HG03039 (cell line): ENCODE measurements around the gene NAT14.

Experiments
- ATAC-seq: cut with Tn5 transposase; IDR thresholded peaks from one replicate; pipeline ENCODE4 v1.9.1; 2021; ENCODE audit warnings: mild to moderate bottlenecking, moderate library complexity; ENCODE audit not compliant: unreplicated experiment

The NAT14 gene

DNA sequence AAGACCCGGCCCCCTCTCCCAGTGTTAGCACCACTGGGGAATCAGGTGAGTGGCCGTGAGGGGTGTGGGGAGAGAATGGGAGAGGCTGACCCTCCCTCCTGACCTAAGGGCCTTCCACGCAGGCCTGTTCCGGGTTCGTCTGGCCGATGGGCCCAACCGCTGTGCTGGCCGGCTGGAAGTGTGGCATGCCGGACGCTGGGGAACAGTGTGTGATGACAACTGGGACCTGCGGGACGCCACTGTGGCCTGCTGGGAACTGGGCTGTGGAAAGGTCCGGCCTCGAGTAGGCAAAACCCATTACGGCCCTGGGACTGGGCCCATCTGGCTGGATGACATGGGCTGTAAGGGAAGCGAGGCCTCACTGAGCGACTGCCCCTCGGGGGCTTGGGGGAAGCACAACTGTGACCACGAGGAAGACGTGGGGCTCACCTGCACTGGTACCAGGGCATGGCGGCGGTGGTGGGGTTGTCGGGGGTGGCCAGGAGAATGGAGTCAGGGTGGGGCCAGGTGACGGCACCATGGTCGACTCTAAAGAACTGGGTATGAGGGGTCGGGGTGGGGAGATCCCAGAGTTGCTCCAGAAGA, 15.5 kb downstream of the NAT14 start:
- ATAC-seq: no peak

DNA sequence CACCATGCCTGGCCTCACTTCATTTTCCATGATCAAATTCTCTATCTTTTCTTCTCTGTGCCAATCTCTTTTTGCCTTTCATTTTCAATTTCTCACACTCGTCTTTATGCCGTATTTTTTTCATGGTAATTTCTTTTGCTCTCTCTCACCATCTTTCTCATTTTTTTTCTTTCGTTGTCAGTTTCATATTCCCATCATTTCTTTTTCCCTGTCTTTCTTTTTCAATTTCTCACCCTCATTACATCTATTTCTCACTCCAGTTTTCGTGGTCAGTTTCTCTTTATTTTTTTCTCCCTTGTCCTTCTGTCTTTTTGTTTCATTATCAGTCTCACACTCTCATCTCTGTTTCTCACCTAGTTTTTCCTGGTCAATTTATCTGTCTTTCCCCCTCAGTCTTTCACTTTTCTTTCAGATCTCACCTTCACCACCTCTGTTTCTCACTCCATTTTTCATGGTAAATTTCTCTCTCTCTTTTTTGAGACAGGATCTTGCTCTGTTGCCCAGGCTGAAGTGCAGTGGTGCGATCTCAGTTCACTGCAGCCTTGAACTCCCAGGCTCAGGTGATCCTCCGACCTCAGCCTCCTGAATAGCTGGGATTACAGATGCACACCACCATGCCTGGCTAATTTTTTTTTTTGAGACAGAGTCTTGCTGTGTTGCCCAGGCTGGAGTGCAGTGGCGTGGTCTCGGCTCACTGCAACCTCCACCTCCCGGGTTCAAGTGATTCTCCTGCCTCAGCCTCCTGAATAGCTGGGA, 17.4 kb downstream of the NAT14 start:
- no peak for ATAC-seq

DNA sequence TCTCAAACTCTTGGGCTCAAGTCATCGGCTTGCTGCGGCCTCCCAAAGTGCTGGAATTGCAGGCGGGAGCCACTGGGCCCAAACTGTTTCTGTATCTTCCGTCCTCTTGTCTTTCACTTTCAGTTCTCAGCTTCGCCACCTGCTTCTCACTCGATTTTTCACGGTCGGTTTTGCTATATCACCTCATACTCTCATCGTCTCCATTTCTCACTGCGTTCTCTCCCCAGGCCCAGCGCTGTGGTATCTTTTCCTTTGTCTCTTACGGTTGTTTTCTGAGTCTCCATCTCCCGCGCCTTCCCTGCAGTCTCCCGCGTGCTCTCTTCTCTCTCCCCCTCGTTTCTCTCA, 18.1 kb downstream of the NAT14 start:
- no peak for ATAC-seq

DNA sequence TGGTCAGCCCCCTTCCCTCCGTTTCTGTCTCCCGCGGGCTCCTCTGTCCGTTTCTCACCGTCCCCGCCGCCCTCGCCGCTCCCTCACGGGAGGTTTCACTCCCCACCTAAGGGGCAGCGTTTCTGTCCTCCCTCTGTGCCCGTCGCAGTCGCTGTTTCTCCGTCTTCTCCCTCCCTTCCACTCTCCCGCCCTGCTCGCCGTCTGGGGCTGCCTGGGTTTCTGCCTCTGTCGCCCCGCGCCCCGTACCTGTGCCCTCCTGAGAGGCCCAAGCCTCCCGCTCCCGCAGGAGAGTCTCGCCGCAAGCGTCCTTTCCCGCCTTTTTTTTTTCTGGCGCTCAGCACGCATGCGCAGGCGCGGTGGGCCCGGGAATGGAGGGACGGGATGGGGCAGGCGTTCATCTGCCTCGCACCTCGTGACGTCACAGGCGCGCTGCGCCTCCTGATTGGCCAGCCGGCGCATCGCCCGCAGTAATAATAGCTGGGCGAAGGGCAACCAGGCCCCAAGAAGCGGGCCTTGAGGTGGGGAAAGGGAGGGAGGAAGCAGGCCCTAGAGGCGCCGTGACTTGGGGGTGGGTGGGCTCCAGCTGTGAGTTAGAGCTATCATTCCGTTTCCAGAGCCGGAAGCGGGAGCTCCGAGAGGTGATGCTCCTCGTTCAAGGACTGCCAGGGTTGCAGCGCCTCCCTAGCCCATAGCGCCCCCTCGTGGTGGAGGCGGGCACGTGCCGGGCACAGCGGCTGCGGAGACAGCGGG, 18.7 kb downstream of the NAT14 start:
- ATAC-seq: peak; percentile 88

DNA sequence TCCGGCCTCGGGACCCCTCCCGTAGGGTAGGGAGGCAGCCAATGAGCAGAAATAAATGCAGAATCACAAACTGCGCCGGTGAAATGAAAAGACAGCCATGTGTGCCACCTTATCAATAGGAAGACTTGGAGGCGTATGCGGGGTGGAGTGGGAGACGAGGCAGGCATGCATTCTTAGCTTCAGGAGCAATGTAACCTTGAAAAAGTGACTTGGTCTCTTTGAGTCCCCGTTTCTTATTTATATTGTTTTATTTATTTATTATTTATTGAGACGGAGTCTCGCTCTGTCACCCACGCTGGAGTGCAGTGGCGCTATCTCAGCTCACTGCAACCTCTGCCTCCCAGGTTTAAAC, 19.2 kb downstream of the NAT14 start:
- no peak for ATAC-seq

DNA sequence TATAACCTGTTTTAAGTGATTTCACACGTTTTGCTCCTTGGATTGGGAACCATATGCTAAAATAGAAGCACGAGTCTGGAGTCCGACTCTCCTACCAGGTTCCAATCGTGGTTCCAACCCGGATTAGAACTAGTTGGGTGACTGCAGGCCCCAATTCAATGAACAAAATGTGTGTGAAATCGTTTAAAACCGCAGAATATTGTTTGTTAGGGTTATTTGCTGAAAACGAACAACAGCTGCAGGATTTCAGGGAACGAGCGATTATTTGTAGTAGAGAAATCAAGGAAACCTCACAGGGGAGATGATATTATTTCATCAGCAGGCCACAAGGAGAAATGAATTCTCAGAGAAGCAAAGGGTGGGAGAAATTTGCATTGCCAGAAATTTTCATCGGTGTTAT, 20.0 kb downstream of the NAT14 start:
- ATAC-seq: no peak

DNA sequence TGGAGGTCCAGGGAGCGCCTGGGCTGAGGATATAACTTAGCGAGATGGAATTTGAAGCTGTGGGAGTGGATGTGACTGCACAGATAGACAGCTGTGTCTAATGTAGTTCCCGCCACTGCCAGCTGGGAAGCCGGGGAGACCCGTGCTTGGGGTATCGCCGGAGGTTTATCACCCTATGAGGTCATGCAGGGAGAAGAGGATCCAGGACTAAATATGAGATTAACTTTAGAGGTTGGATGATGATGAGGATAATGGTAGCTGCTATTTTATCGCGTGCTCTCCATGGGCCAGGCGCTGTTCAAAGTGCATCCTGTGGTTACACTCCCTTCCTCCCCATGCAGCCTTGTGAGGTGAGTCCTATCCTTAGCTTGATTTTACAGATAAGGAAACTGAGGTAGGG, 23.1 kb downstream of the NAT14 start:
- ATAC-seq: no peak

DNA sequence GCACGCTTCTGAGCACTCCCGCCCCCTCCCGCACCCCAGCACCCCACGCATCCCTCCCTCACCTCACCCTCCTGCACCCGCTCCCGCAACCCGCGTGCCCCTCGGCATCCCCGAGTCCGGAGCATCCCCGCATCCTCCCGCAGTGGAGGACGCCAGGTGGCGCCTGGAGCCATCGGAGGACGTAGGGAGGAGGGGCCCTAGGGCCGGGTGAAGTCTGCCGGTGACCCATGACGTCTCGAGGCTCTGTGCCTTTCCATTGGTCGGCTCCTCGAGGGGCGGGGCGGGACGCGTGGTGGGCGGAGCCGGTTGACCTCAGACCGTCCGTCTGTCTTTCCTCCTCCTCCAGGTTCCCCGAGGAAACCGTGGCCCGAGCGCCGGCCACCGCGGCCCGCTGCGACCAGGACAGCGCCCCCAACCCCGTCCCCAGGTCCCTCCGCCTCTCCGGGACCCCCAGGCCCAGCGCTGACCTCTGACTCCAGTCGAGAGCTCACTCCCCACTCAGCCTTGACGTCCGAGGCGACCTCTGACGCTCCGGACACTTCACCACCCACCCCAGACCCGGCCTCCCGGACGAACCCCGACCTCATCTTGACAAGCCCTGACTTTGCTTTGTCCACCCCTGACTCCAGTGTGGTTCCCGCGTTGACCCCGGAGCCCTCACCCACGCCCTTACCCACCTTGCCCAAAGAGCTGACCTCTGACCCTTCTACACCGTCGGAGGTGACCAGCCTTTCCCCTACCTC, 32.1 kb downstream of the NAT14 start:
- ATAC-seq: peak; percentile 94

DNA sequence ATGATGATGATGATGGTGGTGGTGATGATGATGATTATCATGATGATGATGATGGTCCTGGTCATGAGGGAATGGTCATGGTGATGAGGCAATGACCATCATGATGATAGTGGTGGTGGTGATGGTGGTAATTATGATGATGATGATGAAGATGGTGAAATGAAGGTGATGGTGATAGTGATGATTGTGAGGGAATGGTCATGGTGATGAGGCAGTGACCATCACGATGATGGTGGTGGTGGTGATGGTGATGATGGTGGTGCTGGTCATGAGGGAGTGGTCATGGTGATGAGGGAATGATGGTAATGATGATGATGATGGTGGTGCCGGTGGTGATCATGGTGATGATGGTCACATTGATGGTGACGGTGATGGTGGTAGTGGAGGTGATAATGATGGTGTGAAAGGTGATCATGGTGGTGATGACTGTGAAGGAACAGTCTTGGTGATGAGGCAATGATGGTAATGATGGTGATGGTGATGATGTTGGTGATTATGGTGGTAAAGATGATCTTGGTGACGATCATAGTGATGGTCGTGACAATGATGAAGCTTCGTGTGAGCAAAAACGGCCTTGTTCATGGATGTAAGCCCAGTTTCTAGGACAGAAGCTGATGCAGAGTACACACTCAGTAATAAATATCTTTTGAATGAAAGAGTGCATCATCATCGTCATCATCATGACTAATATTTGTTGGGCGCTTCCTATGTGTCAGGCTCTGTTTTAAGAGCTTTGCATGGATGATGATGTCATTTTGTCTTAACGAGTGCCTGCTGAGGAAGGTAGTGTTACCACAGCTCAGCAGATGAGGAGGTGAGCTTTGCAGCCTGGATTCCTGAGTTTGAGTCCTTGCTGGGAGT, 34.7 kb downstream of the NAT14 start:
- ATAC-seq: no peak

DNA sequence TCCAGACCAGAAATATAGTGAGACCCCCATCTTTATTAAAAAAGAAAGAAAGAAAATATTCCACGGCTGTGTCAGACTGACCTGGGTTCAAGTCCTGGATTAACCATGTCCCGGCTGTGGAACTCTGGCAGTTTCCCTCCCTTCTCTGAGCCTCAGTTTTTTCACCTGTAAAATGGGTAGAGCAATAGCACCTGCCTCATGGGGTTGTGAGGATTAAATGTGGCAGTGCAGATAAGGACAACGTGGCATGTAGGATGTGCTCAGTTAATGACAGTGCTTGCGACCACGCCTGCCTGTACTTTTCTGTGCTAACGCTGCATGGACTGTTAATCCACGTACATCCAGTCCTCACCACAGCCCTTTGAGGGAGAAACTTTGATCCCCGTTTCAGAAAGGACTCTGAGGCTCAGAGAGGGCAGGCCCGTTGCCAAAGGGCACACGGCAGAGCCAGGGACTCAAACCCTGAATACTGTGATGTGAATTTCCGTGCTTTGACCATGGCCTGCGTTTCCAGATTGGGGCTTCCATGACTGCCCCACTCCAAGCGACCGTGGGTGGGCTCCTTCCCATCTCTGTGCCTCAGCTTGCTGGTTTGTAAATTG, 35.8 kb downstream of the NAT14 start:
- no peak for ATAC-seq

DNA sequence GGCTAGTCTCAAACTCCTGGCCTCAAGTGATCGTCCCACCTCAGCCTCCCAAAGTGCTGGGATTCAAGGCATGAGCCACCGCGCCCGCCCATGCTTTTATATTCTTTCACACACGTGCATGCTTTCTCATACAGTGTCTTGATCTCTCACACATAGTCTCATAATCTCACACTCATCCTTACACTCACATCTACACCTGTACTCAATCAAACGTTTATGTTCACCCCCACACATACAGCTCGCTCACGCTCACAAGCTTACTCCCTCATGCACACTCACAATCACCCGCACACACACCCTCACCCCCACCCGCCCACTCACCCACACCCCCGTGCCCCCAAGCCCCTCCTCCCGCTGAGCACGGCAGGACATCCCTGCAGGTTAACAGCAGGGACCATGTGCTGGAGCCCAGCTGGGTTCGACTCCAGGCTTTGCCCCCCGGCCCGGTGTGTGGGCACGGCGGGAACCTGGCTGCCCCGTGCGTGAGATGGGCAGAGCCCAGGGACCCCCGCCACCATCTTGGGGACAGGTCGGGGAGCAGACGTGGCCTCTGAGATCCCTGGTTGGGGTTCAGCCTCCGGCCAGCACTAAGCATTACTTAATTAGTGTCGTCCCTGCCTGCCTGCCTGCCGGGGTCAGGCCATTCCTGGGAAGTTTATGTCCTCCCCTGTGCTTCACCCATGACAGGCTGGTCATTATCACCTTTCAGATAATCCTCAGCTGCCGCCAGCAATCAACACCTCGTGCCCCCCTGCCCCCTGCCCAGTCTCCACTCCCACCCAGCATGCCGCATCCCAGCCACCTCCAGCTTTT, 40.5 kb downstream of the NAT14 start:
- no peak for ATAC-seq

DNA sequence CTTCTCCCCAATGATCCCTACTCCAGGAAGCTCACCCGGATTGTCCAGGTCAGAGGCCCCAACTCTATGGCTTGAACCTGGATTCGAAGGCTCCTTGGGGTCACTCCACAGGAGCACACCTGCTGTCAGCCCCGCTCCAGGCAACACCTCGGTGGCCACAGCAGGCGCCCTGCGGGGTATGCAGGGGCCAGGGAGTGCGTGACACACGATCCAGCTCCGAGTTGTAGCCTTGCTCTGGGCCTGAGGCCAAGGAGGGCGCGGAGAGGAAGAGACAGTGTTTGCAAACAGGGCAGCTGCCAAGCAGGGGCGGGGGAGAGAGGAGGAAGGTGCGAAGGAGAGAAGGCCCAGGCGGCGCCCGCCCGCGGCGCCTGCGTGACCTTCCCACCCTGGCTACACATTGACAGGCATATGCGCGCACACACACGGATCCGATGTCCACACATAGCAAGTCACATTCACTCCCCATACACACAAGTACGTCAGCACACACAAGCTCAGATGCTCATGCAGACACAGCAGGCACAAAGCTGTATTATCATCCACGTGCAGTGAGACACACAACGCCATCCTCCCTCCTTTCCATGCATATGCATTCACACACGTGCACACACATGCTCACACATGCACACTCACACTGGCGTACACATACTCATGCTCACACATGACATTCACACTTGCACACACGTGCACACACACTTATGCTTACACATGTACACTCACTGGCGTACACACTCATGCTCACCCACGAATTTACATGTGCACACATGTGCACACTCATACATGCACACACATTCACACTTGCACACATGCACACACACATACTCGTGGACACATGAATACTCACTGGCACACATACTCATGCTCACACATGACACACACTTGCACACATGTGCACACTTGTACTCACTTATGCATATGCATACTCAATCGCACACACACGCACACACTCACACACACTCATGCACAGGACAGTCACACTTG, 41.5 kb downstream of the NAT14 start:
- no peak for ATAC-seq

DNA sequence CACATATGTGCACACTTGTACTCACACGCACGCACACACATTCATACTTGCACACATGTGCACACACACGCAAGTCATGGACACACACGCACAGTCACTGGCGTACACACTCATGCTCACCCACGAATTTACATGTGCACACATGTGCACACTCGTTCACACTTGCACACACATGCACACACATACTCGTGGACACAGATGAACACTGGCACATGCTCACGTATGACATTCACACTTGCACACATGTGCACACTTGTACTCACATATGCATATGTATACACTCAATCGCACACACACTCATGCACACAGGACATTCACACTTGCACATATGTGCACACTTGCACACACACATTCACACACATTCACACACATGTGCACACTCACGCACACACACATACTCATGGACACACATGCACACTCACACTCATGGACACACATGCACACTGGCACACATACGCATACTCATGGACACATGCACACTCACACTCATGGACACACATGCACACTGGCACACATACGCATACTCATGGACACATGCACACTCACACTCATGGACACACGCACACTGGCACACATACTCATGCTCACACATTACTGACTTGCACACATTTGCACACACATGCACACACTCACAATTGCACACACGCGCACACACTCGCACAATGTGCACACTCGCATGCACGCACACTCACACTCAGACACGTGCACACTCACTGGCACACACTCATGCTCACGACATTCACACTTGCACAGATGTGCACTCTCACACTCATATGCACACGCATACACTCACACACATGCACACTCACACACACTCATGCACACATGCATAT, 42.4 kb downstream of the NAT14 start:
- no peak for ATAC-seq

DNA sequence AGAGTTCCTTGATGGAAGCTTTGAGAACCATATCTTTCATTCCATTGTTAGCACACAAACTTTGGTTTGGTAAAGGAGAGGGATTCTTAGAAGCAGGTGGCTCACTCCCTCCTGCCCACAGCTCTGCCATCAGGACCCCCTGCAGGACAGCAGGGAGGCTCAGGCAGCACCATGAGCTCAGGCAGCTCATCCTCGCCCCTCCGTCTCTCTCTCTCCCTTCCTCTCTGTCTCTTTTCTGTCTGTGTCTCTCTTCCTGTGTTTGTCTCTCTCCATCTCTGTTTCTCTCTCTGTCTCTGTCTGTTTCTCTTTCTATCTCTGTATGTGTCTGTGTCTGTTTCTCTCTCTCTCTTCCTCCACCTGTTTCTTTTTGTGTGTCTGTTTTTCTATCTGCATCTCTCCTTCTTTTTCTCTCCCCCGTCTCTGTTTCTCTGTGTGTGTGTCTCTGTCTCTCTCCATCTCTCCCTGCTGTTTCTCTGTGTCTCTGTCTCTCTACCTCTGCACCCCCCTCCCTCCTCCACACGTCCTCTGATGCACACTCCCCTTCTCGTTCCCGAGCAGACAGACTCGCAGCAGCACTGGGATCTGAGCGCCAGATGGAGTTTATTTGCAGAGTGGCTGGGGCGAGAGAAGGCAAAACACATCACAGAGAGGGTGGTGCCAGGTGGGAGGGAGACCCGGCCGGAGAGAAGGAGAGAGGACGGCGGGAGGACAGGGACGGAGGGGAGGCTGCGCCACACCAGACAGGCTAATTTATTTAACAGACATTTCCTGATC, 43.2 kb downstream of the NAT14 start:
- ATAC-seq: no peak

DNA sequence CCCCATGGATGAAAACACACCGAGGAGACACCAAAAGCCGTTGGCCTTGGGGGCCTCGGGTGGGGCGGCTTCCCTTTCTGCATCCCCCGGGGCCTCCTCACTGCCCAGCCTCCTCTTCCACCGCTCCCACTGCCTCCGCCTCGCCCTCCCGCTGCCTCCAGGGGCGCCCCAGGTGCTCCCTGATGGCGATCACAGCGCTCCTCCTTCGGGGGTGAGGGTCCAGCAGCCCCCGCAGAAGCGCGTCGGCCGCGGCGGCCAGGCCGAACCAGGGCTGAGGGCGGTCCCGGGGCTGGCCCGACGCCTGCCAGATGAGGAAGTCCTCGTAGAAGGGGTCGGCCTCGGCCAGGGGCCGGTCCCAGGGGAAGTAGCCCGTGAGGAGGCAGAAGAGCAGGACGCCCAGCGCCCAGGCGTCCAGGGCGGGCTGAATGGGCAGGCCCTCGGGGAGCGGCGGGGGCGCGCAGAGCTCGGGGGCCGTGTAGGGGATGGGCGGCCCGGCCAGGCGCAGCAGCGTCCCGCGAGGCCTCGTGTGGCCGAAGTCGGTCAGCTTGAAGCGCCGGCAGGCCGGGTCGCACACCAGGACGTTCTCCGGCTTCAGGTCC, 44.7 kb downstream of the NAT14 start:
- no peak for ATAC-seq

DNA sequence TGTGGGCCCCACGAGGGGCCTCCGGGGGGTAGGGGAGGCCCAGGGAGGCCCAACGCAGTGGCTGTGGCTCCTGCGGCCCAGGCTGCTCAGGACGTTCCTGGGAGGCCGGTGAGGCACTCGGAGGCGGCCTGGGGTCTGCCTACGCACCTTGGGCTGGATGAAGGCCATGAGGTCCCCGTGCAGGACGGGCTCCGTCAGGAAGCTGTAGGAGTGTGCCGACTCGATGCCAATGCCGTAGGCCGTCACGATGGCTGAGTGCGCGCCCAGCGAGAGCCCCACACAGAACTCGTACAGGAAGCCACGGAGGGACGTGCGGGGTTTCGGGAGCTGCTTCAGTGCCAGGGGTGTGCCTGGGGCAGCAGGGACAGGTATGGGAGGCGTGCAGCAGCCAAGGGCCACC, 46.0 kb downstream of the NAT14 start:
- ATAC-seq: no peak
